Stimulated activated CD4-positive, alpha-beta T cell treated with anti-CD3 and anti-CD28 coated beads, Interleukin-2, amount 100 ng/mL, for 24 hours (primary cell): ENCODE results near the gene DLL3.

Source experiments
- DNase-seq, 2 donors: peaks; one replicate each; pipeline ENCODE4 v3.0.0-alpha.2; 2020

DLL3 gene

DNA sequence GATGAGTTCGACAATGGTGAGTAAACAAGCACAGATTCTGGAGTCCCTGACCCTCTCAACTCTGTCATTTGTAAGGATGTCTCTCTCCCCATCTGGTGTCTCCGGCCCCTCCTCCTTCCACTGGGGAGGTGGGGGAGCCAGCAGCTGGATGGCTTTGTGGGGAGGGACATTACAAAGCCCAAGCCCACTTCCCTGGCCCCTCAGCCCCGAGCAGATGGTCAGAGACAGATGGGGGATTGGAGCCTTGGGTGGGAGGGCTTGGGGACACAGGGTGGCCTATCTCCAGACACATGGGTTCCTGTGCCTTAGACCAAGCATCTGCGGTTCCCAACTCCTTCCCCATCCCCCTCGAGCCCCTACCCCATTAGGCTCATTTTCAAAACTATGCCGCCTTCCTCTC is 15.6 kb upstream of the DLL3 start:
- no peak for DNase-seq

DNA sequence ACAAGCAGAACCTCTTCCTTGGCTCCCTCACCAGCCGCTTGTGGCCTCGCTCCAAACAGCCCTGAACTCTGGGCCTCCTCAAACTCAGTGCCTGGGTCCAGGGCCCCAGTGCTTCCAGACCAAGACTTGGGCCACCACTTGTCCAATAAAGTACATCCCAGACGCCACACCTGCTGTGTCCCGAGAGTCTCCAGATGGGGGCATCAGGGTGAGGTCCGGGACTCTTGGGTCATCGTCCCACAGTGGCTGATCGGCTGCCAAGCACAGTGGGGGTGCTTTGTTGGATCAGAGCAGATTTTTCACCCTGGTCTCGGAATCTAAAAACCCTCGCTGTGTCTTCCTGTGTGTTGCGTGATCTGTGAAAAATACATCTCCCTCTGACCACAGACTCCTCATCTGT is 9.0 kb upstream of the DLL3 start:
- DNase-seq: no peak

DNA sequence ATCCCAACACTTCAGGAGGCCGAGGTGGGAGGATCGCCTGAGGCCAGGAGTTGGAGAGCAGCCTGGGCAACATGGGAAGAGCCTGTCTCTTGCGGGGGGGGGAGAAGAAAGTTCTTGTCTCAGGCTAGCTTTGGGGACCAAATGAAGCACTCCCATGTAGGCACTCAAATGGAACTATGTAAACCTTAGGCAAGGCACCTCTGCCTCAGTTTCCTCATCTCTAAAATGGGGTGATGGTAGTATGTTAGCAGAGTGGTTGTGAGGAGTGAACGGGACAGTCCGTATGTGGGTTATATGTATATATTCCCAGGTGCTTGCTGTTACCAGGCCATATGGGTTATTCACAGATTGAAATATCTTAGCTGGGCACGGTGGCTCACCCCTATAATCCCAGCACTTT is 6.5 kb upstream of the DLL3 start:
- no peak for DNase-seq

DNA sequence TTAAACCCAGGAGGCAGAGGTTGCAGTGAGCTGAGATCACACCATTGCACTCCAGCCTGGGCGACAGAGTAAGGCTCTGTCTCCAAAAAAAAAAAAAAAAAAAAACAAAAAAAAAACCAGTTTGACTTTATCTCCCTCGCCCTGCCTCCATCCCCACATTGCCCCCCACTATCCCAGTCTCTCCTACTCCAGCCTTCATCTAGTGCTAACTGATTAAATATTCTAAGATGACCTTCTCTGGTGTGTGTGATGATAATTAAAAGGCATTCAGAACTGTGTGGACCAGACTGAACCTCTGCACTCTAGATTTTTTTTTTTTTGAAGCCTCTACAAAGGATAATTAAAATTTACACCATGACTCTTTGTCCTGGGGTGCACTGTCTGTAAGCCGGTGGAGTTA is 6.0 kb upstream of the DLL3 start:
- DNase-seq: no peak

DNA sequence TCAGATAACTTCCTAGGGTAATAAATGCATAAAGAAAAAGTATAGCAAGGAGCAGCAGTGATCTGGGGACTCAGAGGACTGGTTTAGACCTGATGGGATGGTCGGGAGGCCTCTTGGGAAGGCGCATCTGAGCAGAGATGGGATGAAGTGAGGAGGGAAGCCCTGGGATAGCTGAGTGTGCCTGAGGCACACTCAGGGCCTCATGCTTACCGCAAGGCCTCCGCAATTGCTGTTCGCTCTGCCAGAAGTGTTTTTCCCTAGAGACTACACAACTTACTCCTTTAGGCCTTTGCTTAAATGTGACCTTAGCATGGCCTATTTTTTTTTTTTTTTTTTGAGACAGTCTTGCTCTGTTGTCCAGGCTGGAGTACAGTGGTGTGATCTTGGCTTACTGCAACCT is 4.1 kb upstream of the DLL3 start:
- no peak for DNase-seq

DNA sequence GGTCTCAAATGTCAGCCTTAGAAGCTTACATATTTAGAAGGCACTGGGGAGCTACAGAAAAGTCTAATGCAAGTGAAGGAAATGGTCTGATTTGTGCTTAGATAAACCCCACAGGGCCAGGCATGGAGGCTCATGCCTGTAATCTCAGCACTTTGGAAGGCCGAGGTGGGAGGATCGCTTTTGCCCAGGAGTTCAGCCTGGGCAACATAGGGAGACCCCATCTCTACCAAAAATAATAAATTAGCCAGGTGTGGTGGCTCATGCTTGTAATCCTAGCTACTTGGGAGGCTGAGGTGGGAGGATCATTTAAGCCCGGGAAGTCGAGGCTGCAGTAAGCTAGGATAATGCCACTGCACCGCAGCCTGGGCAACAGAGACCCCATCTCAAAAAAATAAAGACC is 2.7 kb upstream of the DLL3 start:
- DNase-seq: no peak

DNA sequence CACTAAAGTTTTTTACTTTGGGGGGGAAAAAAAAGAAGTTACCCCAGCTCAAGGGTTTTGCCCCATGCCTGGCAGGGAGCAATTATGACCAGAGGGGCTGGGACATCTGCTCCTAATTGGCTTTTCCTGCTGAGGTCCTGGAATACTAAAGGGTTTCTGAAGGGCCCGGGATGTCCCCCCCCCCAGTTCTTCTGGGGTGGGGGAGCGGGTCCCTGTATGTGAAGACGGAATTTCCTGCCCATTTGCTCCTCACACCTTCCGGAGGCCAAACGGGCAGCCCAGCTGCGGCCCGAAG is 1.1 kb upstream of the DLL3 start:
- DNase-seq: no peak

DNA sequence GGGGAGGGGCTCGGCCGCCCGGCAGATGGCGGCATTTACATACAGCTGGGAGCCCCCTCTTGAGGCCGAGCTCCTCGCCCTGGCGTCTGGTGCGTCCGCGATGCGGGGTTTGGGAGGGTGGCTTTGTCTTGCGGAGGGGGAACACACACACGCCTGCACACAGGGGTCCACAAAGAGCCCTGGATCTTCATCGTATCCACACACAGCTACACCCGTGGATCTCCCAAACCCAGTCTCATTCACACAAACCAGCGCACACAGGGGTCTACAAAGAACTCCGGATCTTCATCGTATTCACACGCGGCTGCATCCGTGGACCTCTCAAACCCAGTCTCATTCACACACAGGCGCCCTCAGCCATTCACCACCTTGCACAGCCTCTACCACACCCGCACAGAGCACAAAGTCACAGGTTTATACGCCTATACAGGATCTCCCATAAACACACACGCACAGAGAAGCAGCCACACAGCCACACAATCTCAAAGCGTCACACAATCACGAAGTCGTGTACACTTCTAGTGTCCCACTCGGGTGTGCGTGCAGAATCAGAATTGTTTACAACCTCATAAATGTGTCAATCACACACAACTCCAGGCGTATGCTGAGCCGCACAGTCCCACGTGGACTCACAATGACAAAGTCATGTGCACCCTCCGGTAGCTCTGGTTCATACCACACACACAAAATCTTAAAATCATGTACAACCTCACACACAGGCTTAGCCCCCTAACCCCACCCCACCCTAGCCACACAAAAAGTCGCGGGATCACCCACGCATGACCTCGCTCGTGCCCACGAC is 550 bp upstream of the DLL3 start:
- peak; percentile 23 to 32 for DNase-seq

DNA sequence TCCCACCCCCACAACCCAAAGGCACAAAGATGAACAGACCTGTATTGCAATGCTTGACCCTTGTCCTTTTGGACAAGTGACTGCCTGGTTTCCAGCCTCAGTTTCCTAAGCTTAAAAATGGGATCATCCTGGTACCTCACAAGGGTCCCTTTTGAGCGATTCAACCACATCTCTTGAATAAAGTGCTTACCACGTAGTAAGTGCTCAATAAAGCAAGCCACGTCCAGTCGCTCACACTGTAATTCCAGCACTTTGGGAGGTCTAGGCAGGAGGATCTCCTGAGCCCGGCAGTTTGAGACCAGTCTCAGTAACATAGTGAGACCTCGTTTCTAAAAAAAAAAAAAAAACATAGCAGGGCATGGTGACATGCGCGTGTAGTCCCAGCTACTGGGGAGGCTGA is 1.2 kb downstream of the DLL3 start:
- DNase-seq: no peak

DNA sequence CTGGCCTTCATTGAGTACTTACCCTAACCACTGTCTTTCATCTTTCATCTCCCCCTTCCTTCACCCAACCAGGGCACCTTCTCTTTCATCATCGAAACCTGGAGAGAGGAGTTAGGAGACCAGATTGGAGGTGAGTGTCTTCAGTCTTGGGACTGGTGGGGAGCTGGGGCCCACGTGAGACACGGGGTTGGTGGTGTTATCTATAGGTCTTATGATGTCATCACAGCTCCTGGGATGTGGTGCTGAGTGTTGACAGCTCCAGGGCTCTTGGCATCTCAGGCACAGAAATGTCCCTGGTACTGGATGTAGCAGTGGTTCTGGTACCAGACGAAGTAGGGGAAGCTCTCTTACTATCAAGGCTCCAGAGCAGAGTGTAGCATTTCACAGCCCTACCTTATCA is 1.8 kb downstream of the DLL3 start:
- no peak for DNase-seq

DNA sequence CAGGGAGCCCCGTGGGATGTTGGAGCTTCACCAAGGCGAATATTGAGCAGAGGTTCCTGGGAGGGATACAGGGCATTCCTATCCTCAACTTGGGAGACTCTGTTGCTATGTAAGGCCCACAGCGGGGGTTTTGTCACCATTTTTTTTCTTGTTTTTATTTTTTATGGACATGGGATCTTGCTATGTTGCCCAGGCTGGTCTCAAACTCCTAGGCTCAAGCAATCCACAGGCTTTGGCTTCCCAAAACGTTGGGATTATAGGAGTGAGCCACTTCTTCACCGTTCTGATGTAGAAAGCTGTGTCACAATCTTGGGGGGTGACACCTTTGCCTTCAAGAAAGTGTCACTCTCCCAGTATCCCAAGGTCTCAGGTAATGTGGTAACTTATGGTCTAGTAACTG is 2.6 kb downstream of the DLL3 start:
- no peak for DNase-seq

DNA sequence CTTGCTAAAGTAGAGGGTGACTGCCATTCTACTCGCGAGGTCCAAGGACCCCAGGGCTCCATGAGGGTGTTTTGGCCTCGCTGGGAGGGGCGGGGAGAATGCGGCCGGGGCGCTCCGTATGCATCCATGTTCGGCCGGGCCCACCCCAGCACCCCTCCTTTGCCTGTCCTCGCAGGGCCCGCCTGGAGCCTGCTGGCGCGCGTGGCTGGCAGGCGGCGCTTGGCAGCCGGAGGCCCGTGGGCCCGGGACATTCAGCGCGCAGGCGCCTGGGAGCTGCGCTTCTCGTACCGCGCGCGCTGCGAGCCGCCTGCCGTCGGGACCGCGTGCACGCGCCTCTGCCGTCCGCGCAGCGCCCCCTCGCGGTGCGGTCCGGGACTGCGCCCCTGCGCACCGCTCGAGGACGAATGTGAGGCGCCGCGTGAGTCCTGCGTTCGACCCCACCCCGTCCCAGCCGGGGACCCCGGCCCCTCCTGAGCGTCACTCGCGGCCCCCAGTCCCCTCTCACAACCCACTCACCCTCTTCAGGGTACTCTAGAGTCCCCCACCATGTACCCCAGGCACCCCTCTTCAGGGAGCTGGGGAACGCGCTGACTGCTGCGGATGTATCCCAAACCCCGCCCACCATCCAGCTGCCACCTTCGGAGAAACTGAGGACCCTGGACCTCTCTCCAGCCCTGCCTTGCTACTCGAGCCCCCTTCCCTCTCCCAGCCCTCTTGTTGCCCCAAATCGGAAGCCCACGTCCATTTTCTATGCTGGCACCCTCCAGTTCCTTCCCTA is 4.1 kb downstream of the DLL3 start:
- peak; percentile 79 to 83 for DNase-seq

DNA sequence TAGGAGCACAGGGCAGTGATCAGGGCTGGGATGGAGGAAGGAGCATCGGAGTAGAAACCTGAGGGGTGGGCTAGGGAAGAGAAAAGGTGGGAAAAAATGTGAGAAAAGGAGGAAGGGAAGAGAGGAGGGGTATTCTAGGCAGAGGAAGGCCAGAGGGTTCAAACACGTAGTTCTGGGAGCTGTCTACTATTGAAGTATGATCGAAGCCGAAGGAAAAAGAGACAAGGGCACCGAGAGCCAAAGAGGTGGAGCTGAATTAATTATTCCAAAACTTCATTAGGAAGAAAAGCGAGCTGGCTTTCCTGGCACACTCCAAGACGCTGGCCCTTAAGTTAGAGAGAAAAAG is 7.8 kb downstream of the DLL3 start:
- DNase-seq: no peak

DNA sequence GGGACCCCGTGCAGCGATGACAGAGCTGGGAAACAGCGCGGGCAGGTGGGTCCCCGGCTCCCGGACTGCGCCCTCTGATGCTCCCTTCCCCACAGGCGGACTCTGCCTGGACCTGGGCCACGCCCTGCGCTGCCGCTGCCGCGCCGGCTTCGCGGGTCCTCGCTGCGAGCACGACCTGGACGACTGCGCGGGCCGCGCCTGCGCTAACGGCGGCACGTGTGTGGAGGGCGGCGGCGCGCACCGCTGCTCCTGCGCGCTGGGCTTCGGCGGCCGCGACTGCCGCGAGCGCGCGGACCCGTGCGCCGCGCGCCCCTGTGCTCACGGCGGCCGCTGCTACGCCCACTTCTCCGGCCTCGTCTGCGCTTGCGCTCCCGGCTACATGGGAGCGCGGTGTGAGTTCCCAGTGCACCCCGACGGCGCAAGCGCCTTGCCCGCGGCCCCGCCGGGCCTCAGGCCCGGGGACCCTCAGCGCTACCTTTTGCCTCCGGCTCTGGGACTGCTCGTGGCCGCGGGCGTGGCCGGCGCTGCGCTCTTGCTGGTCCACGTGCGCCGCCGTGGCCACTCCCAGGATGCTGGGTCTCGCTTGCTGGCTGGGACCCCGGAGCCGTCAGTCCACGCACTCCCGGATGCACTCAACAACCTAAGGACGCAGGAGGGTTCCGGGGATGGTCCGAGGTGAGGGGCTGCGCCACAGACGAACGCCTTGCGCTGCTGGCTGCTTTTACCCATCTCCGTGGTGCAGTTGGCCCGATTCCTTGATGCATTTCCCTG is 8.4 kb downstream of the DLL3 start:
- DNase-seq: peak; percentile 64 to 77

DNA sequence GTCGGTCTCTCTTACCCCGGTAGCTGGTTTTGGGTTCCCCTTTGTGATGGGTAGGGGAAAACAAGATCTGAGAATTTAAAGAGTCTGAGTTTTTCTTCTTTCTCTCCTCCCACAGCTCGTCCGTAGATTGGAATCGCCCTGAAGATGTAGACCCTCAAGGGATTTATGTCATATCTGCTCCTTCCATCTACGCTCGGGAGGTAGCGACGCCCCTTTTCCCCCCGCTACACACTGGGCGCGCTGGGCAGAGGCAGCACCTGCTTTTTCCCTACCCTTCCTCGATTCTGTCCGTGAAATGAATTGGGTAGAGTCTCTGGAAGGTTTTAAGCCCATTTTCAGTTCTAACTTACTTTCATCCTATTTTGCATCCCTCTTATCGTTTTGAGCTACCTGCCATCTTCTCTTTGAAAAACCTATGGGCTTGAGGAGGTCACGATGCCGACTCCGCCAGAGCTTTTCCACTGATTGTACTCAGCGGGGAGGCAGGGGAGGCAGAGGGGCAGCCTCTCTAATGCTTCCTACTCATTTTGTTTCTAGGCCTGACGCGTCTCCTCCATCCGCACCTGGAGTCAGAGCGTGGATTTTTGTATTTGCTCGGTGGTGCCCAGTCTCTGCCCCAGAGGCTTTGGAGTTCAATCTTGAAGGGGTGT is 9.1 kb downstream of the DLL3 start:
- no peak for DNase-seq

DNA sequence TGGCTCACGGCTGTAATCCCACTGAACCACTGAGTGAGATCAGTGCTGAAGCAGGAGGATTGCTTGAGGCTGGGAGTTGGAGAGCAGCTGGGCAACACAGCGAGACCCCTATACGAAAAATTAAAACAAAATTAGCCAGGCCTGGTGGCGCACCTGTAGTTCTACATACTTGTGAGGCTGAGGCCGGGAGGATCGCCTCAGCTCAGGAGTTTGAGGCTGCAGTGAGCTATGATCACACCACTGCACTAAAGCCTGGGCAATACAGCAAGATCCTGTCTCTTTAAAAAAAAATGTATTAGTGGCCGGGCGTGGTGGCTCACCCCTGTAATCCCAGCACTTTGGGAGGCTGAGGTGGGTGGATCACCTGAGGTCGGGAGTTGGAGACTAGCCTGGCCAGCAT is 9.9 kb downstream of the DLL3 start:
- no peak for DNase-seq

DNA sequence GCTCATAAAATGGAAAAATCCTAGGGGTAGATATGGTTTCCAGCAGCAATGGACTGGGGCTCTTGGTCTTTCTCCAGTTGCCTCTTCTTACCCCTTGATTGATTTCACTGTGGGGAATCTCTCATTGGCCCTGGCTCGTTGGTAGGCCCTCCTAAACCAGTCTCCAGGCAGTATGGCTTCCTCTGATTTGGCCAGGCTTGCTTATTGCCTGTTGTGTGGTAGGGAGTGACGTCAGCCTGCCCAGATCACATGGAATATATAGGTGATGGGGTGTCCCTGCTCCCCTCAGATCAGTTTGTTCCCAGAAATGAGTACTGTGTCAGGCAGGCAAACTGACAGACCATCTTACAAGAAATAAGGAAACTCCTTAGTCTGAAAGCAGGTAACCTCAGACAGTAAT is 10.5 kb downstream of the DLL3 start:
- no peak for DNase-seq

DNA sequence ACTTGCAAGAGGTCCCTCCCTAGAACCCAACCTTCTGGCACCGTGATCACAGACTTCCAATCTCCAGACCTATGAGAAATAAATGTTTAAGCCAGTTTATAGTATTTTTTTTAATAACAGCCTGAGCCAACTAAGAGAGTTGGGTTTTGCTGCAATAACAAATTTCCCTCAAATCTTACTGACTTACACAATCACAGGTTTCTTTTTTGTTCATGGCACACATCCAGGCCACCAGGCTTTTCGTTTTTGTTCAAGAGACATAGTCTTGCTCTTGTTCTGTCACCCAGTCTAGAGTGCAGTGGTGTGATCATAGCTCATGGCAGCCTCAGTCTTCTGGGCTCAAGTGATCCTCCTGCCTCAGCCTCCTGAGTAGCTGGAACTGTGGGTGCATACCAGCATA is 14.2 kb downstream of the DLL3 start:
- DNase-seq: no peak

DNA sequence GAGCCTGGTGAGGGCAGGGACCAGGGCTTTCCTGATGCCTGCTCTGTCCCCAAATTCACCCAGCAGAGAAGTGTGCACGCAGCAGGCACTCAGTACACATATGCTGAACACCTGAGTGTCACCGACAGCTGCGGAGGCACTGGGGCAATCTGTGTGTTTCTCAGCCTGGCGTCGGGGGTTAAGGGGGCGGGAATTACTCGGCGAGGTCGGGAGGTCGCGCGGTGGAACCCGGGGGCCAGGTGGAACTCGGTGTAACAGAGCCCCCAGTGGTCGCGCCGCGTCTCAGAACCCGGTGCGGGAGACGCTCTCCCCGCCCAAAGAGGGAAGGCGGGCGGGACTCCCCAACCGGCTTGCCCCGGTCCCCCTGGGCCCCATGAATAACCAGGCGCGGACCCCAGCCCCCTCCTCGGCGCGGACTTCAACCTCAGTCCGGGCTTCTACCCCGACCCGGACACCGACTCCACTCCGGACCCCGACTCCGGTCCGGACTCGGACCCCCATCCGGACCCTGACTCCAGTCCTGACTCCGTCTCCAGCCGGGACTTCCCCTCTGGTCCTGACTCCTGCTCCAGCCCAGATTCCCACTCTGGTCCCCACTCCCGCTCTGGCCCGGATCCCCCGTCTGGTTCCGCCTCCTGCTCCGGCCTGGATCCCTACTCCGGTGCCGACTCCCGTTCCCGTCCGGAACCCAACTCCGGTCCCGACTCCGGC is 16.2 kb downstream of the DLL3 start, which contains the start of gene SELENOV:
SELENOV (plus strand) TSS at position 300 of the 711 bp plus-strand sequence; CDS start at position 374, 74 bp downstream.
- peak in 1 of 2 donors; percentile 26 for DNase-seq

DNA sequence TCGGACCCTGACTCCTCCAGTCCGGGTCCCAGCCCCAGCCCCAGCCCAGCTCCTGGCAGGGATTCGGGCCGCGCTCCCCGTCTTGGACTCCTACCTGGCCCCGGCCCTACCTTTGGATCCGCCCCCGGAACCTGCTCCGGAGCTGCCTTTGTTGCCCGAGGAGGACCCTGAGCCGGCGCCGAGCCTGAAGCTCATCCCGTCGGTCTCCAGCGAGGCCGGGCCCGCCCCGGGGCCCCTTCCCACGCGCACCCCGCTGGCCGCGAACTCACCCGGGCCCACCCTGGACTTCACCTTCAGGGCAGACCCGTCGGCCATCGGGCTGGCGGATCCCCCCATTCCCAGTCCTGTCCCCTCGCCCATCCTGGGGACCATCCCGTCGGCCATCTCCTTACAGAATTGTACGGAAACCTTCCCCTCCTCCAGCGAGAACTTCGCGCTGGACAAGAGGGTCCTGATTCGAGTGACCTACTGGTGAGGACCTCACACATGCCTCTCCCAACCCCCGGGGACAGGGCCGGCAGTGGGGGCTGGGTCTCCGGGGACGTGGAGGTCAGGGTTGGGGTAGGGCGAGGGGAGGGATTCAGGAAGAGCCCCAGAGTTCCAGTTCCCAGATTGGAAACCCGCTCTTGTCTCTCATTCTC is 16.9 kb downstream of the DLL3 start:
- DNase-seq: peak; percentile 28 to 31

DNA sequence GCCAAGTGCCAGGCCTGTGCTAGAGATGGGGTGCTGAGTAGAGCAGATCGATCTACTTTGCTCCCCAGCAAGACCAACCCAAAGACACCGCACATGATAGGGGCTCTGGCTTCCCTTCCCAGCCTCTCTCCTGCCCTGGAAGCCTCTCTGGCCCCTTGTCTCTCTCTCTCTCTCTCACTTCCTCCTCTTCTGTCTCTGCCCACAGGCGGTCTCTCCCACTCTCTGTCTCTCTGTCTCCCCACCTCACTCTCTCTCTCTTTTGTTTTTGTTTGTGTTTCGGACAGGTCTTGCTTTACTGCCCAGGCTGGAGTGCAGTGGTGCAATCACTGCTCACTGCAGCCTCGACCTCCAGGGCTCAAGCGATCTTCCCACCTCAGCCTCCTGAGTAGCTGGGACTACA is 17.5 kb downstream of the DLL3 start:
- no peak for DNase-seq

DNA sequence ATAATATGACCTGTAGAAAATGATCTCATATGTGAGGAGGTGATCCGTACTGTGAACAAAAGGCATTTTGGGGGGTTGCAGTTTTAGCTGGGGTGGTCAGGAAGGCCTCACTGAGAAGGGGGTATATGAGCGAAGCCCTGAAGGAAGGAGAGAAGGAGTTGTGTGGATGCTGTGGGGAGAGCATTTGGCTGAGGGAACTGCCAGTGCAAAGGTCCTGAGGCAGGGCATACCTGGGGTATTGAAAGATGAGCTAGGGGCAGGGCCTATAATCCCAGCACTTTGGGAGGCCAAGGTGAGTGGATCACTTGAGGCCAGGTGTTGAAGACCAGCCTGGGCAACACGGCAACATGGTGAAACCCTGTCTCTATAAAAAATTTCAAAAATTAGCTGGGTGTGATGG is 18.7 kb downstream of the DLL3 start:
- no peak for DNase-seq
